GM13977 (cell line): ENCODE results near the gene PRPS1L1.

ENCODE experiments used
- DNase-seq: peaks from one replicate; pipeline ENCODE4 v3.0.0; 2012; ENCODE audit warnings: low spot score
- CTCF ChIP-seq: IDR thresholded peaks from 2 replicates; pipeline ENCODE4 v1.5.1; 2012; ENCODE audit warnings: mild to moderate bottlenecking, control low read depth; ENCODE audit not compliant: insufficient read depth; ENCODE audit errors: extremely low read depth, missing control alignments
- in situ Hi-C: fragments of 300-500 bp; cut with MboI; formaldehyde crosslinking; loops from one replicate; pipeline ENCODE4 v1.12.0; 2022; ENCODE audit warnings: low sequenced_read_pairs, low pct_unique_long_range_greater_than_20kb, mixed read lengths, inconsistent platforms; ENCODE audit not compliant: unreplicated experiment

PRPS1L1 gene

DNA sequence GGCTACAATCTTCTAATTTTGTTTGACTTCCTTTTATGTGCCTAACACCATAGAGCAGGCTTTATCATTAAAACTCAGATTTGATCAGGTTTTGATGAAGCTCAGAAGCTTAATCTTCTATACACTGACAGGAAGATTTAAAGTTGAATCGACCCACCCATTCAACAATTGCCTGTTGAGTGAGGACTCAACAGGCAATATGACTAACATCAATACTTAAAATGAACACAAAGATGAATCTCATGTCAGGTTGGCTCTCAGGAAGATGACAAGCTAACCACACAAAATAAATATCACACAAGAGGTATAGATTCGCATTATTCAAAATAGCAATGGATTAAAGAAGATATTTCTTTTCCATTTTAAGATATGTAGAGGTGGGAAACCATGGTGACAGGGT lies 50.7 kb downstream of the PRPS1L1 start:
- TF ChIP-seq CTCF = no peak
- DNase-seq = no peak
- in situ Hi-C loops = no loop called here
